Breast epithelium (tissue), 4 donors: Measurements from ENCODE around the gene EGFLAM. TPM values are rescaled to one million over a fixed set of nuclear protein-coding genes. Genes with fewer than 3 reads are reported as not detected.
A peak's percentile ranks its signal among the peaks of the same experiment; 100 is the strongest.

Source experiments
- DNase-seq, 2 donors: peaks; one replicate each; pipeline ENCODE4 v3.0.0-alpha.2; 2019; ENCODE audit warnings: low spot score in 2 of 2
- H3K27ac ChIP-seq, 2 donors: fragments of 200-600 bp; sonication (generic) in 1 of 2; one replicate each; pipeline ENCODE4 v1.5.1; 2016 to 2019; ENCODE audit warnings: mild to moderate bottlenecking in 1 of 2
- H3K27me3 ChIP-seq, 2 donors: fragments of 200-600 bp; sonication (generic) in 1 of 2; one replicate each; pipeline versions ENCODE4 v1.5.1 to v1.6.0; 2017 to 2019; ENCODE audit warnings: control low read depth in 1 of 2, mild to moderate bottlenecking in 1 of 2
- H3K36me3 ChIP-seq: fragments of 200-600 bp; one replicate; pipeline ENCODE4 v1.5.1; 2019
- H3K4me1 ChIP-seq, 2 donors: fragments of 200-600 bp; sonication (generic); one replicate each; pipeline ENCODE4 v1.5.1; 2016 to 2019; ENCODE audit warnings: control low read depth in 1 of 2
- H3K4me3 ChIP-seq, 3 donors: fragments of 200-600 bp; sonication (generic); 1 replicate in 2 of 3; 2 replicates in 1 of 3; pipeline ENCODE4 v1.5.1; 2016 to 2019; ENCODE audit warnings: mild to moderate bottlenecking in 3 of 3, moderate library complexity in 2 of 3
- H3K9me3 ChIP-seq, 2 donors: fragments of 200-600 bp; sonication (generic) in 1 of 2; one replicate each; pipeline ENCODE4 v1.5.1; 2016 to 2019; ENCODE audit warnings: control low read depth in 1 of 2
- POLR2A ChIP-seq: fragments of 450-650 bp; IDR thresholded peaks from one replicate; pipeline ENCODE4 v1.6.1; 2016; ENCODE audit warnings: antibody characterized with exemption, mild to moderate bottlenecking, moderate library complexity
- POLR2AphosphoS5 ChIP-seq, 3 donors: sonication (generic); formaldehyde crosslinking; IDR thresholded peaks; one replicate each; pipeline ENCODE4 v1.6.1; 2017; ENCODE audit warnings: antibody characterized with exemption in 3 of 3
- intact Hi-C: fragments of 100-400 bp; cut with DNase I; formaldehyde crosslinking; loops from one replicate; pipeline ENCODE4 v1.15.1; 2023; ENCODE audit warnings: low total_unique reads
- total RNA-seq, 3 donors: library from RNA; depleted of rRNA; stranded (reverse); fragments of >200 nt; gene quantifications; one replicate each; pipeline ENCODE4 v1.1.0, GENCODE V29; 2016
- TF ChIP-seq, protein P1 (sequence below), 3 donors: fragments of 450-650 bp; IDR thresholded peaks; one replicate each; pipeline ENCODE4 v1.5.1; 2016 to 2017; ENCODE audit warnings: antibody characterized with exemption in 3 of 3, mild to moderate bottlenecking in 3 of 3, moderate library complexity in 3 of 3

Gene EGFLAM
- total RNA-seq, 3 donors from 2014 or later, result 19.5 to 31.5 (median 30.5) TPM

DNA sequence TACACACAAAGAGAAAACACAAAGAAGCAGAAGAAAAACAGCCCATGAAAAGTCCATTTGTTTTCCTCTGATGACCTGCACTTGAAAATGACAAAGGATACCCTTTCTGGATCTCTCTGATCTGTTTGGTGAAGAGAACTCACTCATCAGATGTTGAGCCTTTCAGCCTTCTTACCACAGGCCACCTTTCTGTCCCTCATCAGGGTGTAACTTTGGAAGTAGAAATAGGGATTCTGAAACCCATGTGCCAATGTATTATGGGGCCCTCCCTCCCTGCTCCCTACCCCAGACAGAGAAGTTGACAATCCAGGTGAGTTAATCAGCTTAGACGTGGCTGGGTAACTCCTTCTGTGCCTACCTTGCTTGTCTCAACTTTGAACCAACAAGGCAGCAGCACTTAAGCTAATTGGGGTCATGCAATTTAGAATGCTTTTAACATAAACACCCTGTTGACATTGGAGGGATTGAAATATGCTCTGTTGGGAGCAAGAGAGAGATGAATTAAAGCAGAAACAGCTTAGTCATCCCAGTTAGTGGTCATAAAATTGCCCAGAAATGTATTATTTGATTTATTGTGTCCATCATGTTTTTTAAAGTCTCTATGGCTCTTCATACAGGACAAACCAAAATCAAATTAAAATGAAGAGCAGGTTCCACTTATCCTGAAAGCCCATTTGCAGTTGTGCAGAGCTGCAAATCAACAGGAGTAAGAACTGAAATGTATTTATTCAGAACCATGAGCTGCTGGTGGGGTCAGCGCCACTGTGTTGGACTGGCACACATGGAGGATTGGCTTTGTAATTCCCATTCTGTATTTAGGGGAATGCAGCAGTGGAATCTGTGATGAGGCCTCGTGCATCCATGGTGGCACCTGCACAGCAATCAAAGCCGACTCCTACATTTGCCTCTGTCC, 166.0 kb downstream of the EGFLAM start:
- intact Hi-C loops, result no loop called here
- H3K4me1 ChIP-seq, result no peaks in the 10 kb centered on the region

DNA sequence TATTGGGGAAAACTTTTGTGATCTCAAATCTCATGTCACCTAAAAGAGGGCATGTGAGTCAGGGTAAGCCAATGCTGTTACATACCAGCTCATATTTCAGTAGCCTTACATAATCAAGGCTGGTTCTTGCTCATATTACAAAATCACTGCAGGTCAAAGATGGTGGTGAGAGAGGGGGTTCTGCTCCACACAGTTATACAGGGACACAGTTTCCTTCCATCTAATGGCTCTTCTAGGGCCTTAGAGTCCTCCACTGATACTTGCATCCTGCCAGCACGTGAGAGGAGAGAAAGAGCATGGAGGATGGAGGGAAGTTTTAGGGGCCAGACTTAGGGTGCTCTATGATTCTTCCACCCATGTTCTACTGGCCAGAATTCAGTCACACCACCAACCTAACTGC, 168.1 kb downstream of the EGFLAM start:
- no peaks in the 10 kb centered on the region for H3K9me3 ChIP-seq
- TF ChIP-seq POLR2AphosphoS5 (IDR thresholded peaks at IDR 0.05) (no peak), POLR2A (no peak)
- TF ChIP-seq, protein P1, sequence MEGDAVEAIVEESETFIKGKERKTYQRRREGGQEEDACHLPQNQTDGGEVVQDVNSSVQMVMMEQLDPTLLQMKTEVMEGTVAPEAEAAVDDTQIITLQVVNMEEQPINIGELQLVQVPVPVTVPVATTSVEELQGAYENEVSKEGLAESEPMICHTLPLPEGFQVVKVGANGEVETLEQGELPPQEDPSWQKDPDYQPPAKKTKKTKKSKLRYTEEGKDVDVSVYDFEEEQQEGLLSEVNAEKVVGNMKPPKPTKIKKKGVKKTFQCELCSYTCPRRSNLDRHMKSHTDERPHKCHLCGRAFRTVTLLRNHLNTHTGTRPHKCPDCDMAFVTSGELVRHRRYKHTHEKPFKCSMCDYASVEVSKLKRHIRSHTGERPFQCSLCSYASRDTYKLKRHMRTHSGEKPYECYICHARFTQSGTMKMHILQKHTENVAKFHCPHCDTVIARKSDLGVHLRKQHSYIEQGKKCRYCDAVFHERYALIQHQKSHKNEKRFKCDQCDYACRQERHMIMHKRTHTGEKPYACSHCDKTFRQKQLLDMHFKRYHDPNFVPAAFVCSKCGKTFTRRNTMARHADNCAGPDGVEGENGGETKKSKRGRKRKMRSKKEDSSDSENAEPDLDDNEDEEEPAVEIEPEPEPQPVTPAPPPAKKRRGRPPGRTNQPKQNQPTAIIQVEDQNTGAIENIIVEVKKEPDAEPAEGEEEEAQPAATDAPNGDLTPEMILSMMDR (IDR thresholded peaks at IDR 0.05), result no peak
- intact Hi-C loops, result no loop called here
- DNase-seq, result no peak
- no peak overlapping the region for H3K27ac ChIP-seq
- no peaks in the 10 kb centered on the region for H3K27me3 ChIP-seq
- H3K4me3 ChIP-seq, result no peak overlapping the region
- no peaks in the 10 kb centered on the region for H3K4me1 ChIP-seq
- H3K36me3 ChIP-seq, result no peaks in the 10 kb centered on the region

More for the DNA sequence above, 166.0 kb downstream of the EGFLAM start:
- Histone ChIP-seq H3K36me3 (no peaks in the 10 kb centered on the region), H3K4me3 (no peak overlapping the region), H3K27me3 (no peaks in the 10 kb centered on the region), H3K27ac (no peak overlapping the region), H3K9me3 (no peaks in the 10 kb centered on the region)
- no peak for TF ChIP-seq POLR2A
- TF ChIP-seq POLR2AphosphoS5 (IDR thresholded peaks at IDR 0.05), result no peak
- DNase-seq, result no peak

DNA sequence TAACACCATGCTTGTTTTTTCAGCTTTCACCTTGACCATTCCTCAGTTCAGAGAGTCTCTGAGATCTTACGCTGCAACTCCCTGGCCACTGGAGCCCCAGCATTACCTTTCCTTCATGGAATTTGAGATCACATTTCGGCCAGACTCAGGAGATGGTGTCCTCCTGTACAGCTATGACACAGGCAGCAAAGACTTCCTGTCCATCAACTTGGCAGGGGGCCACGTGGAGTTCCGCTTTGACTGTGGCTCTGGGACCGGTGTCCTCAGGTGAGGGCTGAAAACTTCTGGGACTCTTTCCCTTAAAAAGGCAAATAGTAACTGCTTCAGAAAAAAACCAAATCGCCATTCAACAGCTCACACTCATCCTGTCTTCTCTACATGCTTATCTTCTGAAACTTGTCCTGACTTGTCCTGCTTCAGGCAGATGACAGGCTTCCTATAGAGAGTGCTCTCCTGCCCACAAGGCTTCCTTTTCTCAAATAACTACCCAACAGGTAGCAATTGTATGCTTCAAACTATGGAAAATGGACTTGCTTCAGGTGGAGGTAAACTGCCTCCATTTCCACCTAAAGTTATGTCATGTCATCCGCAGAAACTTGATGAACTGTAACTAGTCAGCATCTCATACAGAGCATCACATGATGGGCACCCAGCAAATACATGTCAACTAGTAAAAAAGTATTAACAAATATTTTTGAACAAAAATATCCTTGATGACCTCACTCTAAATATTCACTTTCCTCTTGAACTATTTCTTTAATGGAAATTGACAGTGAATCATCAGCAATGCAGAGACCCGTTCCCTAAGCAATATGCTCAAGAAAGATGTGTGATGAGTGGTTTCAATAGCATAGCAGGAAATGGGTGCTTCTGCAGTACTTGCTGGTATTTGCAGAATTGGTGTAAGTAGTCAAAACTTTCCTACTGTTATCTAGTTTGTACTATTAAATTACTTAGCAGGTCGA, 168.9 kb downstream of the EGFLAM start:
- Histone ChIP-seq H3K27me3 (no peaks in the 10 kb centered on the region), H3K4me1 (no peaks in the 10 kb centered on the region), H3K9me3 (no peaks in the 10 kb centered on the region), H3K4me3 (no peak overlapping the region), H3K36me3 (no peaks in the 10 kb centered on the region), H3K27ac (no peak overlapping the region)
- intact Hi-C loops, result no loop called here
- no peak for DNase-seq
- no peak for TF ChIP-seq POLR2AphosphoS5 (IDR thresholded peaks at IDR 0.05)
- TF ChIP-seq POLR2A, result no peak

DNA sequence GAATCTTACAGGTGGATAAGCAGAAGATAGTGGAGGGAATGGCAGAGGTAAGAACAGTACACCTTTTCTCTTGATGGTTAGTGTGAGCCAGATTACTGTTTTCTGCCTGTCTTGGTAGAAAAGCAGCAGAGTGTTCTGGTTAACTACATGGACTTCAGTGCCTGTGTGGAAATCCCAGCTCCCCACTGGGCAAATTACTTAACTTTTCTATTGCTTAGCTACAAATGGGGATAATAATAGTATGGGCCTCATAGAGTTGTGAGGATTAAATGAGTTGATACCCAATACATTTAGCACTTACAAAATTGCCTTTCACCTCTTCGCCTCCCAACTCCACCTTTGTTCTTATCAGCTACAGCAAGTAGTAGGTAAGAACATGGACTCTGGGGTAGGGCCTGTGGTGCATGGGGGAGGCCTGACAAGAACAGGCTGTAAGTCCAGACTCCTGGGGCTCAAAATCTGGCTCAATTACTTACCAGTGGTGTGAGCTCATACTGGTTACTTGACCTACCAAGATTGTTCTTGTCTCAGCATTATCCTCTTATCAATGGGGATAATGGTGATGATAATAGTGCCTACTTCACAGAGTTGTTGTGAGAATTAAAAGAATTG, 173.0 kb downstream of the EGFLAM start:
- H3K4me1 ChIP-seq, result peaks cover 0 to 5% of the 10 kb centered on the region in 2 donors
- H3K36me3 ChIP-seq, result no peaks in the 10 kb centered on the region
- no peak for DNase-seq
- no peak overlapping the region for H3K4me3 ChIP-seq
- H3K27ac ChIP-seq, result no peak overlapping the region
- H3K27me3 ChIP-seq, result no peaks in the 10 kb centered on the region
- intact Hi-C loops, result no loop called here
- no peaks in the 10 kb centered on the region for H3K9me3 ChIP-seq
- TF ChIP-seq POLR2A (no peak), POLR2AphosphoS5 (IDR thresholded peaks at IDR 0.05) (no peak)
- TF ChIP-seq, protein P1 (IDR thresholded peaks at IDR 0.05), result no peak

DNA sequence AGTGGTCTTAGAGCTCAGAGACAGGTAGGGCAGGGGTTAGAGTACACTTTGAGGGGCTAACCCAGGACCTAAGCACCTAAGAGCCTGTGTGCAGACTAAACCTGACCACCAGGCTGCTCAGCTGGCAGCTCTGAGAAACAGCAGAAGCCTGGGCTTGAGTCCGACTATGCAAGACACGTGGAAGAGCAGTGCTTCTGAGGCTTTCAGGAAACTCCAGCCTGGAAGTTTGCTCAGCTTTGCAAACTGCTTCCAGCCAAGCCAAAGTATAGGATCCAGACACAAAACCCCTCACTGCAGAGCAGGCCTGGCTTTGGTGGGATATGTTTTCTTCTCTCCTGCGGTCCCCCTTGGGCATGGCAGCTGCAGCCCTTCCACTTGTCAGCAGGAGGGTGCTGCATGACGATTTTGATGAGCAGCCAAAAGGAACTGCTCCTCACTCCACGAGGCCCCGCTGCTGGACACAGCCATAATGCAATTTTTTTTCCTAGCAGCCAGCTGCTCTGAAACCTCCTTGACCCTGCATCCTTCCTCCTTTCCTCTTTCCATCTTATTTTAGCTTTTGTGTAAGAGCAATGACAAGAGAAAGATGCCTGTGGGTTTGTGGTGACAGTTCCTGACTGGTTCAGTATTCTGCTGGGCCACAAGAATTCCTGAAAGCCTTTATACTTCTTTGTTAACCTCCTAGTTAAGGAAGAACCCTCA, 175.0 kb downstream of the EGFLAM start:
- peaks cover 0 to 5% of the 10 kb centered on the region in 2 donors for H3K4me1 ChIP-seq
- H3K27ac ChIP-seq, result peak overlapping the region in 1 of 2 donors; percentile 75
- peak in 1 of 2 donors; percentile 24 for DNase-seq
- TF ChIP-seq, protein P1 (IDR thresholded peaks at IDR 0.05), result no peak
- TF ChIP-seq POLR2AphosphoS5 (IDR thresholded peaks at IDR 0.05), result no peak
- TF ChIP-seq POLR2A, result no peak
- no peaks in the 10 kb centered on the region for H3K36me3 ChIP-seq
- intact Hi-C loops, result no loop called here
- H3K4me3 ChIP-seq, result no peak overlapping the region
- no peaks in the 10 kb centered on the region for H3K27me3 ChIP-seq
- H3K9me3 ChIP-seq, result no peaks in the 10 kb centered on the region
